ENCODE measurements around the gene CYP4V2. TPM values are rescaled to one million over a fixed set of nuclear protein-coding genes. Genes with fewer than 3 reads are reported as not detected.
"Not testable (repeated sequence)": the region's sequence is repeated elsewhere in the genome, so short reads cannot be mapped to it uniquely, and the experiment has no call there.

The CYP4V2 gene
- total RNA-seq, 1 donor from 2014 or later: 5.7 TPM

DNA sequence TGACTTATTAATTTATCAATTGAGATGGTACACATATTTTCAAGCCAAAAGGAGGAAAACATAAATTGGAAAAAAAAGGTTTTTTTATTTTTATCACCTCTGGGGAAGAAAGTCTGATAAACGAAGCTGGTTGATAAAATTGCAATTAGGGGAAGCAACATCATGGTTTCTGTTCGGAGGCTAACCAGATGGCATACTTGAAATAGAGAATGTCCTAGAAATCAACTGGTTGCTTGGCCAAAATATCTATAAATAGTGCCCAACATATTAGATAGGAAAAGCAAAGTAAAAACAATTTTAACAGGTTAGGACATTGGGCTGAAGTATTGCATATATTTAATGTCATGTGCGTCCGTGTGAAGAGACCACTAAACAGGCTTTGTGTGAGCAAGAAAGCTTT is 50.2 kb downstream of the CYP4V2 start:
- H3K4me3 ChIP-seq (ENCODE audit: low read length in 3 of 3): no peak overlapping the region
- peaks cover 0 to 6% (median 3%) of the 10 kb centered on the region in 3 donors for H3K36me3 ChIP-seq (ENCODE audit: control insufficient read depth in 3 of 3, insufficient read depth in 3 of 3, low read length in 3 of 3)
- H3K9me3 ChIP-seq (ENCODE audit: control insufficient read depth in 3 of 3, low read length in 3 of 3): no peaks in the 10 kb centered on the region
- H3K27me3 ChIP-seq (ENCODE audit: control insufficient read depth in 3 of 3, insufficient read depth in 3 of 3, low read length in 3 of 3): no peaks in the 10 kb centered on the region
- no peak overlapping the region for H3K27ac ChIP-seq (ENCODE audit: low read depth, low read length)
- H3K9ac ChIP-seq (ENCODE audit: low read depth in 1 of 3, low read length in 3 of 3): no peak overlapping the region
- H3K4me1 ChIP-seq (ENCODE audit: control insufficient read depth in 3 of 3, insufficient read depth in 3 of 3, low read length in 3 of 3): no peaks in the 10 kb centered on the region

DNA sequence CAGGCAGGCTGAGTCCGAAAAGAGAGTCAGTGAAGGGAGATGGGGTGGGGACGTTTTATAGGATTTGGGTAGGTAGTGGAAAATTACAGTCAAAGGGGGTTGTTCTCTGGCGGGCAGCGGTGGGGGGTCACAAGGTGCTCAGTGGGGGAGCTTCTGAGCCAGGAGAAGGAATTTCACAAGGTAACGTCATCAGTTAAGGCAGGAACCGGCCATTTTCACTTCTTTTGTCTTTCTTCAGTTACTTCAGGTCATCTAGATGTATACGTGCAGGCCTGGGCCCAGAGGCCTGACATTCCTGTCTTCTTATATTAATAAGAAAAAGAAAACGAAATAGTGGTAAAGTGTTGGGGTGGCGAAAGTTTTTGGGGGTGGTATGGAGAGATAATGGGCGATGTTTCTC is 50.7 kb downstream of the CYP4V2 start:
- H3K27me3 ChIP-seq (ENCODE audit: control insufficient read depth in 3 of 3, insufficient read depth in 3 of 3, low read length in 3 of 3); H3K4me1 ChIP-seq (ENCODE audit: control insufficient read depth in 3 of 3, insufficient read depth in 3 of 3, low read length in 3 of 3); H3K9ac ChIP-seq (ENCODE audit: low read depth in 1 of 3, low read length in 3 of 3); H3K4me3 ChIP-seq (ENCODE audit: low read length in 3 of 3); H3K27ac ChIP-seq (ENCODE audit: low read depth, low read length); H3K9me3 ChIP-seq (ENCODE audit: control insufficient read depth in 3 of 3, low read length in 3 of 3); H3K36me3 ChIP-seq (ENCODE audit: control insufficient read depth in 3 of 3, insufficient read depth in 3 of 3, low read length in 3 of 3): not testable (repeated sequence)

DNA sequence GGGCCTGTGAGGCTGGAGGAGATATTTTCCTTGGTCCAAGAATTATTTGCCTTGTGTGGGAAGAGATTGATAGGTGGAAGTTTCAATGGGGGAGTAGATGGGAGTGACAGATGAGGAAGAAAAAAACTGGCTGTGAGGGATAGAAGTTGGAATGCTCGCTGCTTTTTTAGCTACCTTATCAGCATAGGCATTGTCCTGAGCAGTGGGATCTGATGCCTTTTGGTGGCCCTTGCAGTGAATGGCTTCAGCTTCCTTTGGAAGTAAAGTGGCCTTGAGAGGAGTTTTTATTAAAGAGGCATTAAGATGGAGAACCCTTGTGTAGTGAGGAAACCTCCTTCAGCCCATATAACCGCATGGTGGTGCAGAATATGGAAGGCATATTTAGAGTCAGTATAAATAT is 52.0 kb downstream of the CYP4V2 start:
- Histone ChIP-seq H3K4me3 (ENCODE audit: low read length in 3 of 3) (no peak overlapping the region), H3K9ac (ENCODE audit: low read depth in 1 of 3, low read length in 3 of 3) (no peak overlapping the region), H3K27ac (ENCODE audit: low read depth, low read length) (no peak overlapping the region), H3K36me3 (ENCODE audit: control insufficient read depth in 3 of 3, insufficient read depth in 3 of 3, low read length in 3 of 3) (peaks cover 0 to 3% (median 2%) of the 10 kb centered on the region in 3 donors), H3K27me3 (ENCODE audit: control insufficient read depth in 3 of 3, insufficient read depth in 3 of 3, low read length in 3 of 3) (no peaks in the 10 kb centered on the region), H3K9me3 (ENCODE audit: control insufficient read depth in 3 of 3, low read length in 3 of 3) (no peaks in the 10 kb centered on the region), H3K4me1 (ENCODE audit: control insufficient read depth in 3 of 3, insufficient read depth in 3 of 3, low read length in 3 of 3) (no peaks in the 10 kb centered on the region)

DNA sequence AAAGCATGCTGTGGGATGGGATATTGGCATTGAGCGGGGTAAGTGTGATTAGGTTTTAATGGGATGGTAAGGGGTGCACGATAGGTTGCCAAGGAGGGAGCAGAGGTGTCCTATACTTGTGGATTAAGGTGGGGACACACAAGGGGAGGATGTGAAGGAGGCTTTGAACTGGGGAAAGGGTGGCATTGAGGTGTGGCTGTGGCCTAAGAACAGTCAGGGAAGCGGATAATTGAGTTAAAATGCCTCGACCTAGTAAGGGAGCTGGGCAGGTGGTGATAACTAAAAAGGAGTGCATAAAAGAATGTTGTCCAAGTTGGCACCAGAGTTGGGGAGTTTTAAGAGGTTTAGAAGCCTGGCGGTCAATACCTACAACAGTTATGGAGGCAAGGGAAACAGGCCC is 53.5 kb downstream of the CYP4V2 start:
- Histone ChIP-seq H3K9ac (ENCODE audit: low read depth in 1 of 3, low read length in 3 of 3) (no peak overlapping the region), H3K4me1 (ENCODE audit: control insufficient read depth in 3 of 3, insufficient read depth in 3 of 3, low read length in 3 of 3) (no peaks in the 10 kb centered on the region), H3K27ac (ENCODE audit: low read depth, low read length) (no peak overlapping the region), H3K27me3 (ENCODE audit: control insufficient read depth in 3 of 3, insufficient read depth in 3 of 3, low read length in 3 of 3) (no peaks in the 10 kb centered on the region), H3K36me3 (ENCODE audit: control insufficient read depth in 3 of 3, insufficient read depth in 3 of 3, low read length in 3 of 3) (peaks cover 0 to 3% (median 2%) of the 10 kb centered on the region in 3 donors), H3K4me3 (ENCODE audit: low read length in 3 of 3) (no peak overlapping the region), H3K9me3 (ENCODE audit: control insufficient read depth in 3 of 3, low read length in 3 of 3) (no peaks in the 10 kb centered on the region)

DNA sequence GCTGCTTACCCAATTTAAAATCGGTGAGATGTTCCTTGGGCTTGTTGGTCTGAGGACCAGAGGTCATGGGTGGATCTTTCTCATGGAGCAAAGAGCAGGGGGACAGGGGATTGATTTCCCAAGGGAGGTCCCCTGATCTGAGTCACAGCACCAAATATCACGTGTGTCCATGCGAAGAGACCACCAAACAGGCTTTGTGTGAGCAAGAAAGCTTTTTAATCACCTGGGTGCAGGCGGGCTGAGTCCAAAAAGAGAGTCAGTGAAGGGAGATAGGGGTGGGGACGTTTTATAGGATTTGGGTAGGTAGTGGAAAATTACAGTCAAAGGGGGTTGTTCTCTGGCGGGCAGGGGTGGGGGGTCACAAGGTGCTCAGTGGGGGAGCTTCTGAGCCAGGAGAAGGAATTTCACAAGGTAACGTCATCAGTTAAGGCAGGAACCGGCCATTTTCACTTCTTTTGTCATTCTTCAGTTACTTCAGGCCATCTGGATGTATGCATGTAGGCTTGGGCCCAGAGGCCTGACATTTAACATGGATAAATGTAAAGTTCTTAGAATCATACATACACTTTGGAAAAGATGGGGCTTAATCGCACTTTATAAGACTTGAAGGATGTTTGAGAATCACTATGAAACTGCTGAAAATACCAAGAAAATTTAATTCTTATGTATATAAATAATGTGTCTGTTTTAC is 55.8 kb downstream of the CYP4V2 start:
- not testable (repeated sequence) for H3K9me3 ChIP-seq (ENCODE audit: control insufficient read depth in 3 of 3, low read length in 3 of 3); H3K27ac ChIP-seq (ENCODE audit: low read depth, low read length); H3K27me3 ChIP-seq (ENCODE audit: control insufficient read depth in 3 of 3, insufficient read depth in 3 of 3, low read length in 3 of 3); H3K4me1 ChIP-seq (ENCODE audit: control insufficient read depth in 3 of 3, insufficient read depth in 3 of 3, low read length in 3 of 3); H3K9ac ChIP-seq (ENCODE audit: low read depth in 1 of 3, low read length in 3 of 3); H3K4me3 ChIP-seq (ENCODE audit: low read length in 3 of 3); H3K36me3 ChIP-seq (ENCODE audit: control insufficient read depth in 3 of 3, insufficient read depth in 3 of 3, low read length in 3 of 3)

DNA sequence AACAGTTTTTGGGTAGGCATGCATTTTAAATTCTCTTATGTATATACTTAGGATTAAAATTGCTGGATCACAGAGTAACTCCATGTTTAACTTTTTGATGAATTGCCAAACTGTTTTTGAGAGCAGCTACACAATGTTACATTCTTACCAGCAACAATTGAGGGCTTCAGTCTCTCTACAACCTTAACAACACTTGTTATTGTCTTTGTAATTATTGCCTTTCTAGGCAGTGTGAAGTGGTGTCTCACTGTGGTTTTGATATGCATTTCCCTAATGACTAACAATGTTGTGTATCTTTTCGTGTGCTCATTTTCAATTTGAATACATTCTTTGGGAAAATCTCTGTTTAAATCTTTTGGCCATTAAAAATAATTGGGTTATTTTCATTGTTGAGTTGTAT is 57.3 kb downstream of the CYP4V2 start:
- Histone ChIP-seq H3K9me3 (ENCODE audit: control insufficient read depth in 3 of 3, low read length in 3 of 3) (no peaks in the 10 kb centered on the region), H3K4me1 (ENCODE audit: control insufficient read depth in 3 of 3, insufficient read depth in 3 of 3, low read length in 3 of 3) (no peaks in the 10 kb centered on the region), H3K36me3 (ENCODE audit: control insufficient read depth in 3 of 3, insufficient read depth in 3 of 3, low read length in 3 of 3) (peaks cover 0 to 9% (median 8%) of the 10 kb centered on the region in 3 donors), H3K27ac (ENCODE audit: low read depth, low read length) (no peak overlapping the region), H3K9ac (ENCODE audit: low read depth in 1 of 3, low read length in 3 of 3) (no peak overlapping the region), H3K4me3 (ENCODE audit: low read length in 3 of 3) (no peak overlapping the region), H3K27me3 (ENCODE audit: control insufficient read depth in 3 of 3, insufficient read depth in 3 of 3, low read length in 3 of 3) (no peaks in the 10 kb centered on the region)

DNA sequence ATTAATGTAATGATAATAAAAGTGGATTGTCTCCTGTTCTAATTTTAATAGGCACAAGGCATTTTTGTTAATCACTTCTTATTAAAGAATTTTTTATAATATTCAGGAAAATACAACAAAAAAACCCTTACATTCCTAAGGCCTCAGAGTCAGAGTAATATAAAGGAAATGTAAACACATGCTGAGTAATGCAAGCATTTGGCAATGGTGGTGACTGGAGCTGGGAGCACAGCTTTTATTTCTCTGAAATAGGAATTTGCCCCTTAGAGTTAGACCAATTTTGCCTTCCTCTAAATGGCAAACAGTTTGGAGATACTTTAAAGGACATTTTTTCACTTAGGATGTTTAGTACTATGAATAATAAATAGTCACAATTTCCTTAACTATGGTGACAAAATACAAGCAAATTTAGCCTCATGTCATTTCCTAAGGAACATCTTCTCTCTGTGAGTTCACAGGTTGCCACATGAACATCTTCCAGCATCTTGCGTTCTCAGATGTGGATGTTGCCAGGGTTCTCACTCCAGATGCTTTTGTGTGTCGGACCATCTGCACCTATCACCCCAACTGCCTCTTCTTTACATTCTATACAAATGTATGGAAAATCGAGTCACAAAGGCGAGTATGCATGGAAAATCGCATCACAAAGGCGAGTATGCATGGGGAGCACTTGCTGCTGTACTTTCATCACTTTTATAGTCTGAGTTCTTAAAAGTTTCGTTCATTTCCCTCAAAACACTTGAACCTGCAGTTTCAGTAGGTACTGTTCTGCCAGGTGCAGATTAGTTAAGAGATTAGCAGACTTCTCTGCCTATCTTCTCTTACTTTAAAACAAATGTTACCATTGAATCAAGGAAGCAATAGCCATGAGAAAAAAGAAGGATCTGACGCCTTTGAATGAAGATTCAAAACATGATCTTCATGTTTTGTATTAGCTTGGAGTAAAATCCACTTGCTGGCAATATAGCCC is 58.7 kb downstream of the CYP4V2 start:
- Histone ChIP-seq H3K27me3 (ENCODE audit: control insufficient read depth in 3 of 3, insufficient read depth in 3 of 3, low read length in 3 of 3) (no peaks in the 10 kb centered on the region), H3K4me1 (ENCODE audit: control insufficient read depth in 3 of 3, insufficient read depth in 3 of 3, low read length in 3 of 3) (no peaks in the 10 kb centered on the region), H3K36me3 (ENCODE audit: control insufficient read depth in 3 of 3, insufficient read depth in 3 of 3, low read length in 3 of 3) (peaks cover 0 to 13% (median 11%) of the 10 kb centered on the region in 3 donors), H3K9me3 (ENCODE audit: control insufficient read depth in 3 of 3, low read length in 3 of 3) (no peaks in the 10 kb centered on the region), H3K9ac (ENCODE audit: low read depth in 1 of 3, low read length in 3 of 3) (no peak overlapping the region), H3K27ac (ENCODE audit: low read depth, low read length) (no peak overlapping the region), H3K4me3 (ENCODE audit: low read length in 3 of 3) (no peak overlapping the region)

DNA sequence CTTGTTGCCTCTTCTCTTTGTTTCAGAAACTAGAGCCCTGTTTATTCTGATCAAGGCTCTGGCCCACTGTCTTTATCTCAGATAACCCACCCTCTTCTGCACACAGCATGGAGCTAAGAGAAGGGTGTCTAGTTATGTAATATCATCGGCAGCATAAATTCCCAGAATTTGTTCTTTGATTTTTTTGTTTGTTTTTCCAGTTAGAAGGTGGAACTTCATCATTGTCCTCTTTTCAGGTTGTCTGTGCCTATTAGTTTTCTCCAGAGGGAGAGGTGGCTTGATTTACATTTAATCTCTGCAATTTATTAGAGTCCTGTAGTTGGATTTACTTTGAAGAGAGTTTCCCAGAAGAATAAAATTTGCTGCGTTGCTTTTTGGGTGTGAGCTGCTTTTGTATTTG is 59.4 kb downstream of the CYP4V2 start:
- Histone ChIP-seq H3K4me3 (ENCODE audit: low read length in 3 of 3) (no peak overlapping the region), H3K4me1 (ENCODE audit: control insufficient read depth in 3 of 3, insufficient read depth in 3 of 3, low read length in 3 of 3) (no peaks in the 10 kb centered on the region), H3K9me3 (ENCODE audit: control insufficient read depth in 3 of 3, low read length in 3 of 3) (no peaks in the 10 kb centered on the region), H3K27me3 (ENCODE audit: control insufficient read depth in 3 of 3, insufficient read depth in 3 of 3, low read length in 3 of 3) (no peaks in the 10 kb centered on the region), H3K9ac (ENCODE audit: low read depth in 1 of 3, low read length in 3 of 3) (no peak overlapping the region), H3K27ac (ENCODE audit: low read depth, low read length) (no peak overlapping the region), H3K36me3 (ENCODE audit: control insufficient read depth in 3 of 3, insufficient read depth in 3 of 3, low read length in 3 of 3) (peaks cover 0 to 14% (median 12%) of the 10 kb centered on the region in 3 donors)

DNA sequence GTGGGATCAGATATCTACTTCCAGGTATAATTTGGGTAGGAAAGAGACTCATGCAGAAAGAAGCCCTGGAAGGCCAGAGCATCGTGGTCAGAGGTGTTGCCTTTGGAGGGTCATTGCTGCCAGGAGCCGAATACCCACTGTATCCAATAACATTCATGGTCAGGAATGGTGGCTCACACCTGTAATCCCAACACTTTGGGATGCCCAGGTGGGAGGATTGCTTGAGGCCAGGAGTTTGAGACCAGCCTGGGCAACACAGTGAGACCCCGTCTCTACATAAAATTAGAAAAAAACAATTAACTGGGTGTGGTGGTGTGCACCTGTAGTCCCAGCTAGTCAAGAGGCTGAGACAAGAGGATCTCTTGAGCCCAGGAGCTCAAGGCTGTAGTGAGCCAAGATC is 63.8 kb downstream of the CYP4V2 start:
- no peak overlapping the region for H3K27ac ChIP-seq (ENCODE audit: low read depth, low read length)
- no peak overlapping the region for H3K4me3 ChIP-seq (ENCODE audit: low read length in 3 of 3)
- no peak overlapping the region for H3K9ac ChIP-seq (ENCODE audit: low read depth in 1 of 3, low read length in 3 of 3)
- no peaks in the 10 kb centered on the region for H3K9me3 ChIP-seq (ENCODE audit: control insufficient read depth in 3 of 3, low read length in 3 of 3)
- peaks cover 0 to 25% (median 15%) of the 10 kb centered on the region in 3 donors for H3K36me3 ChIP-seq (ENCODE audit: control insufficient read depth in 3 of 3, insufficient read depth in 3 of 3, low read length in 3 of 3)
- H3K27me3 ChIP-seq (ENCODE audit: control insufficient read depth in 3 of 3, insufficient read depth in 3 of 3, low read length in 3 of 3): no peaks in the 10 kb centered on the region
- H3K4me1 ChIP-seq (ENCODE audit: control insufficient read depth in 3 of 3, insufficient read depth in 3 of 3, low read length in 3 of 3): no peaks in the 10 kb centered on the region

DNA sequence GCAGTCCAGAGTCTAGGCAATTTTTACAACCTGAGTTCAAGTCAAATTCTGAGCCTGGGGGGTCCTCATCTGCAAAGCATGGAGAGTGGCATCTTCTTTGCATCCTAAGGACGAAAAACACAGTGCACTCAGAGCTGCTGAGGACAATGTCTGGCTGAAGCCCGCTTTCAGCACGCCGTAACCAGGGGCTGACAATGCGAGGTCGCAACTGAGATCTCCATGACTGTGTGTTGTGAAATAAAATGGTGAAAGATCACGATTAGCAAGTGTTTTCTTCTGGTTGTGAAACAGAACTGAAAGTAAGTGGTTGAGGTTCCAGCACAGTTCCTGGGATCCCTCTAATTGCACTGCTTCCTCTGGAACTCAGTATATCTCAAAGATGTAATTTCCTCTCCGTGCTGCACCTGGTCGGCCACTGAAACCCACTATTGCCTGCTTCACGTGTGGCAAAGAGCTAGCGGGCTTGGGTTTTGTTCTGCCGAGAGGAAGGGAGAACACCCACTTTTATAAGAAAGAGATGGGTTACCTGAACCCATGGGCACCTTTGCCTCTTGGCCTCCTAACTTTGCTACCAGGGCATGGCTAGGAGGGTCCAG is 66.9 kb downstream of the CYP4V2 start:
- Histone ChIP-seq H3K27ac (ENCODE audit: low read depth, low read length) (no peak overlapping the region), H3K4me3 (ENCODE audit: low read length in 3 of 3) (no peak overlapping the region), H3K27me3 (ENCODE audit: control insufficient read depth in 3 of 3, insufficient read depth in 3 of 3, low read length in 3 of 3) (no peaks in the 10 kb centered on the region), H3K36me3 (ENCODE audit: control insufficient read depth in 3 of 3, insufficient read depth in 3 of 3, low read length in 3 of 3) (peaks cover 0 to 16% (median 8%) of the 10 kb centered on the region in 3 donors), H3K9ac (ENCODE audit: low read depth in 1 of 3, low read length in 3 of 3) (no peak overlapping the region), H3K9me3 (ENCODE audit: control insufficient read depth in 3 of 3, low read length in 3 of 3) (no peaks in the 10 kb centered on the region), H3K4me1 (ENCODE audit: control insufficient read depth in 3 of 3, insufficient read depth in 3 of 3, low read length in 3 of 3) (peaks cover 0 to 2% (median 0%) of the 10 kb centered on the region in 3 donors)
